OCI-LY7 (cell line): ENCODE data around the gene CIB4. TPM values are rescaled to one million over a fixed set of nuclear protein-coding genes. Genes with fewer than 3 reads are reported as not detected.

ENCODE experiments used
- BruUV-seq: library from RNA; stranded (reverse); fragments of 400-500 nt; replicated peaks from 2 replicates; lab custom pipeline; 2021; lab: Mats Ljungman, UMichigan
- CTCF ChIA-PET: fragments of 300-600 bp; sonication (Branson Sonifier 250); formaldehyde crosslinking; loops from one replicate; lab custom pipeline; 2022; ENCODE audit warnings: antibody characterized with exemption; ENCODE audit not compliant: unreplicated experiment; lab: Charles Lee
- POLR2A ChIA-PET: fragments of 300-600 bp; sonication (Branson Sonifier 250); formaldehyde crosslinking; loops from one replicate; lab custom pipeline; 2022; ENCODE audit warnings: antibody characterized with exemption; lab: Charles Lee
- DNase-seq: peaks from one replicate; pipeline ENCODE4 v3.0.0-alpha.2; 2015; ENCODE audit warnings: low spot score
- H2AFZ ChIP-seq: fragments of 200-600 bp; sonication (generic), shearing (Covaris generic); 2 replicates; pipeline ENCODE4 v1.6.1; 2014; ENCODE audit warnings: mild to moderate bottlenecking, antibody characterized with exemption, low read length, moderate library complexity
- H3K27ac ChIP-seq: fragments of 200-600 bp; sonication (generic); 2 replicates; pipeline ENCODE4 v1.5.1; 2014; ENCODE audit warnings: mixed run types, low read depth, mild to moderate bottlenecking, moderate library complexity, low read length, inconsistent platforms; ENCODE audit not compliant: poor library complexity, severe bottlenecking
- H3K36me3 ChIP-seq: fragments of 200-600 bp; sonication (generic); 2 replicates; pipeline ENCODE4 v1.6.1; 2014; ENCODE audit warnings: mild to moderate bottlenecking, antibody characterized with exemption, low read length, moderate library complexity, mixed read lengths; ENCODE audit not compliant: insufficient read depth
- H3K4me1 ChIP-seq: fragments of 200-600 bp; sonication (generic); 2 replicates; pipeline ENCODE4 v1.5.1; 2014; ENCODE audit warnings: mild to moderate bottlenecking, low read length; ENCODE audit not compliant: insufficient read depth, poor library complexity, severe bottlenecking
- H3K4me2 ChIP-seq: fragments of 200-600 bp; sonication (generic); 2 replicates; pipeline ENCODE4 v1.6.1; 2014; ENCODE audit warnings: mild to moderate bottlenecking, low read length
- H3K4me3 ChIP-seq: fragments of 200-600 bp; sonication (generic); 2 replicates; pipeline ENCODE4 v1.5.1; 2014; ENCODE audit warnings: mild to moderate bottlenecking, low read depth, low read length; ENCODE audit not compliant: poor library complexity, severe bottlenecking
- H3K79me2 ChIP-seq: fragments of 200-600 bp; sonication (generic); 2 replicates; pipeline ENCODE4 v1.6.1; 2016; ENCODE audit warnings: low read depth, mild to moderate bottlenecking, low read length, moderate library complexity, mixed read lengths; ENCODE audit not compliant: insufficient read depth
- H3K9me2 ChIP-seq: fragments of 200-600 bp; sonication (generic); 2 replicates; pipeline ENCODE4 v1.6.1; 2016; ENCODE audit warnings: mild to moderate bottlenecking, low read length, mixed read lengths; ENCODE audit not compliant: insufficient read depth
- H3K9me3 ChIP-seq: fragments of 200-600 bp; sonication (generic); 2 replicates; pipeline ENCODE4 v1.6.1; 2014; ENCODE audit warnings: mild to moderate bottlenecking, mixed run types, low read length, mixed read lengths
- H4K20me1 ChIP-seq: fragments of 200-600 bp; sonication (generic); 2 replicates; pipeline ENCODE4 v1.6.1; 2014; ENCODE audit warnings: mild to moderate bottlenecking, antibody characterized with exemption, low read length, moderate library complexity, mixed read lengths; ENCODE audit not compliant: insufficient read depth
- CTCF ChIP-seq: fragments of 200-600 bp; sonication (generic); conservative IDR thresholded peaks from 2 replicates; pipeline ENCODE4 v1.5.1; 2014; ENCODE audit warnings: mild to moderate bottlenecking, antibody characterized with exemption, low read length, moderate library complexity, mixed read lengths
- EZH2phosphoT487 ChIP-seq: fragments of 200-600 bp; sonication (generic); IDR thresholded peaks from 2 replicates; pipeline ENCODE4 v1.6.1; 2018; ENCODE audit warnings: low read depth, borderline replicate concordance, mild to moderate bottlenecking, mixed run types, antibody characterized with exemption, low read length, moderate library complexity, mixed read lengths
- intact Hi-C: fragments of 100-400 bp; cut with micrococcal nuclease; formaldehyde crosslinking; loops from one replicate; pipeline ENCODE4 v1.10.0; 2022; ENCODE audit not compliant: unreplicated experiment
- total RNA-seq, 2 experiments: library from RNA; depleted of rRNA in 1 of 2; stranded (reverse); fragments of >200 nt in 1 of 2; shearing (Covaris generic) in 1 of 2; gene quantifications; 2 replicates each; pipeline ENCODE4 v1.2.3, GENCODE V29; 2014 to 2022

The CIB4 gene
- total RNA-seq, 2 experiments from 2014 or later, result not detected

- CTCF ChIA-PET, result interaction anchor here (0.5 kb wide), 1 partner anchor 20 kb away, joined by 4 read pairs; no protein-coding TSS in a partner anchor
- POLR2A ChIA-PET, result no interaction called here
- H3K4me2 ChIP-seq, result no peak overlapping the region
- H3K36me3 ChIP-seq, result no peaks in the 10 kb centered on the region
- no peak overlapping the region for H3K4me3 ChIP-seq
- H2AFZ ChIP-seq, result no peak overlapping the region
- H3K27ac ChIP-seq, result no peak overlapping the region
- H4K20me1 ChIP-seq, result no peaks in the 10 kb centered on the region
- H3K4me1 ChIP-seq, result no peaks in the 10 kb centered on the region
- no peak for DNase-seq
- BruUV-seq, result no TSS peak
- TF ChIP-seq CTCF (no peak), EZH2phosphoT487 (no peak)
- no peaks in the 10 kb centered on the region for H3K9me2 ChIP-seq
- H3K79me2 ChIP-seq, result no peaks in the 10 kb centered on the region
- H3K9me3 ChIP-seq, result no peaks in the 10 kb centered on the region
- intact Hi-C loops, result no loop called here
Observed at GRCh38 chr2:26635401-26635800, 5.8 kb downstream of the CIB4 start.

GRCh38 chr2:26634636-26635230 is 6.4 kb downstream of the CIB4 start:
- H4K20me1 ChIP-seq, result no peaks in the 10 kb centered on the region
- H3K4me3 ChIP-seq, result no peak overlapping the region
- intact Hi-C loops, result no loop called here
- ChIA-PET CTCF (no interaction called here), POLR2A (interaction anchor here (1.4 kb wide), 1 partner anchor 18 kb away, joined by 4 read pairs; no protein-coding TSS in a partner anchor)
- no peak for DNase-seq
- H3K9me2 ChIP-seq, result no peaks in the 10 kb centered on the region
- no peak overlapping the region for H3K27ac ChIP-seq
- H3K36me3 ChIP-seq, result no peaks in the 10 kb centered on the region
- no peak overlapping the region for H3K4me2 ChIP-seq
- TF ChIP-seq CTCF, result no peak
- no peak for TF ChIP-seq EZH2phosphoT487
- no peaks in the 10 kb centered on the region for H3K4me1 ChIP-seq
- no TSS peak for BruUV-seq
- H2AFZ ChIP-seq, result no peak overlapping the region
- H3K9me3 ChIP-seq, result no peaks in the 10 kb centered on the region
- H3K79me2 ChIP-seq, result no peaks in the 10 kb centered on the region

DNA sequence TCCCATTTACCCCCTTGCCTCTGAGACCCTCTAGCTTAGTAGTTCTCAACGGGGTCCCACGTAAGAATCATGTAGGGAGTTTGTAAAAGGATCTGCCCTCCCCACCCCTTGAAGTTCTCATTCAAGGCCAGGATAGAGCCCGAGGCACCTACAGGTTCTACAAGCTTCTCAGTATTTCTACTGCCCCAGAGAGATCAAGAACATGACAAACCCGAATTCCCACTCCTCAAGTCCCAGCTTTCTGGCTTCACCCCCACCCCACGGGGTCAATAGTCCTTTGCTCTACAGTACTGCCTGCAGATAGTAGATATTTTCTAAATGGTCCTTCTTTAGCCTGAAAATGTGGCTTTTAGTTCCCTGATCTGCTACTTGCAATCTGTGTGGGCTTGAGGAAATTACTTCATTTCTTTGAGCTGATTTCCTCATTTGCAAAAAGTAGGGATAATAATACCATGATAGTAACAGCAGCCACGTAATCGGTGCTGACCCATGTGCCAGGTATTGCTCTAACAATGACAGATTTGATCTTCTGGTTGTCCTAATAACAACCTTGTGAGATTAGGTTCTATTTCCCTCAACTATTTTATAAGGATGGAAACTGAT is 7.1 kb downstream of the CIB4 start:
- BruUV-seq, result no TSS peak
- Histone ChIP-seq H2AFZ (no peak overlapping the region), H3K79me2 (no peaks in the 10 kb centered on the region), H4K20me1 (no peaks in the 10 kb centered on the region), H3K4me3 (no peak overlapping the region), H3K4me1 (no peaks in the 10 kb centered on the region), H3K27ac (no peak overlapping the region), H3K9me3 (no peaks in the 10 kb centered on the region), H3K4me2 (no peak overlapping the region), H3K36me3 (no peaks in the 10 kb centered on the region), H3K9me2 (no peaks in the 10 kb centered on the region)
- intact Hi-C loops, result no loop called here
- POLR2A ChIA-PET, result interaction anchor here (0.6 to 1.4 kb wide), 2 partner anchors 18 to 32 kb away, joined by 3 to 4 read pairs; no protein-coding TSS in a partner anchor
- DNase-seq, result no peak
- CTCF ChIA-PET, result no interaction called here
- no peak for TF ChIP-seq CTCF
- TF ChIP-seq EZH2phosphoT487, result no peak
